Neuronal stem cell (in vitro differentiated cells): ENCODE results near the gene SLC40A1.

ENCODE experiments used
- DNase-seq: peaks from one replicate; pipeline ENCODE4 v3.0.0-alpha.2; 2013; ENCODE audit warnings: low spot score
- H2AFZ ChIP-seq: one replicate; pipeline ENCODE4 v1.6.1; 2013; ENCODE audit warnings: mild to moderate bottlenecking, low read length, inconsistent platforms
- H2AK5ac ChIP-seq: 2 replicates; pipeline ENCODE4 v1.6.1; 2013; ENCODE audit warnings: low read depth, mild to moderate bottlenecking, inconsistent platforms, low read length, moderate library complexity, mixed read lengths
- H2BK120ac ChIP-seq: 2 replicates; pipeline ENCODE4 v1.6.1; 2013; ENCODE audit warnings: low read depth, mild to moderate bottlenecking, inconsistent platforms, low read length, moderate library complexity, mixed read lengths
- H2BK12ac ChIP-seq: one replicate; pipeline ENCODE4 v1.6.1; 2013; ENCODE audit warnings: low read length, inconsistent platforms
- H2BK15ac ChIP-seq: 2 replicates; pipeline ENCODE4 v1.6.1; 2013; ENCODE audit warnings: mild to moderate bottlenecking, low read length, inconsistent platforms, mixed read lengths
- H2BK5ac ChIP-seq: one replicate; pipeline ENCODE4 v1.6.1; 2013; ENCODE audit warnings: inconsistent platforms, mild to moderate bottlenecking, low read length, moderate library complexity
- H3K14ac ChIP-seq: one replicate; pipeline ENCODE4 v1.6.1; 2013; ENCODE audit warnings: low read length, inconsistent platforms
- H3K18ac ChIP-seq: 2 replicates; pipeline ENCODE4 v1.6.1; 2013; ENCODE audit warnings: low read length, inconsistent platforms
- H3K23ac ChIP-seq: 2 replicates; pipeline ENCODE4 v1.6.1; 2013; ENCODE audit warnings: low read depth, mild to moderate bottlenecking, mixed read lengths, low read length, inconsistent platforms; ENCODE audit not compliant: poor library complexity
- H3K27ac ChIP-seq: replicated peaks from 3 replicates; pipeline ENCODE4 v1.5.1; 2013; ENCODE audit warnings: low read length, inconsistent platforms
- H3K27me3 ChIP-seq, 3 experiments: 2 replicates each; pipeline ENCODE4 v1.6.1; 2013; ENCODE audit warnings: low read length in 3 of 3, mild to moderate bottlenecking in 2 of 3, inconsistent platforms in 1 of 3, low read depth in 1 of 3, mixed read lengths in 1 of 3, moderate library complexity in 1 of 3; ENCODE audit not compliant: control insufficient read depth in 3 of 3, insufficient read depth in 3 of 3
- H3K36me3 ChIP-seq, 2 donors: replicated peaks in 1 of 2; 2 replicates each; pipeline ENCODE4 v1.6.1; 2013; ENCODE audit warnings: low read length in 2 of 2; ENCODE audit not compliant: control insufficient read depth in 2 of 2, insufficient read depth in 2 of 2
- H3K4ac ChIP-seq: 2 replicates; pipeline ENCODE4 v1.6.1; 2013; ENCODE audit warnings: inconsistent platforms, mild to moderate bottlenecking, low read length, moderate library complexity
- H3K4me1 ChIP-seq, 2 donors: 1 replicate in 1 of 2; 2 replicates in 1 of 2; pipeline ENCODE4 v1.6.1; 2013; ENCODE audit warnings: low read length in 2 of 2, low read depth in 1 of 2; ENCODE audit not compliant: control insufficient read depth in 2 of 2, insufficient read depth in 1 of 2
- H3K4me2 ChIP-seq: one replicate; pipeline ENCODE4 v1.6.1; 2013; ENCODE audit warnings: mild to moderate bottlenecking, low read length, inconsistent platforms; ENCODE audit not compliant: insufficient read depth, poor library complexity, severe bottlenecking
- H3K4me3 ChIP-seq, 2 donors: 2 replicates each; pipeline ENCODE4 v1.5.1; 2013; ENCODE audit warnings: low read length in 2 of 2, mild to moderate bottlenecking in 2 of 2, inconsistent platforms in 1 of 2, moderate library complexity in 1 of 2
- H3K79me1 ChIP-seq: one replicate; pipeline ENCODE4 v1.6.1; 2013; ENCODE audit warnings: low read depth, mild to moderate bottlenecking, inconsistent platforms, low read length, moderate library complexity
- H3K9ac ChIP-seq: one replicate; pipeline ENCODE4 v1.6.1; 2013; ENCODE audit warnings: mild to moderate bottlenecking, low read depth, low read length, inconsistent platforms; ENCODE audit not compliant: poor library complexity
- H3K9me3 ChIP-seq, 2 donors: replicated peaks in 1 of 2; 2 replicates each; pipeline versions ENCODE3 to v1.6.1; 2013; ENCODE audit warnings: low read length in 2 of 2, mild to moderate bottlenecking in 2 of 2, inconsistent platforms in 1 of 2, low read depth in 1 of 2, mixed read lengths in 1 of 2, moderate library complexity in 1 of 2; ENCODE audit not compliant: control insufficient read depth in 2 of 2, insufficient read depth in 1 of 2
- H4K8ac ChIP-seq: one replicate; pipeline ENCODE4 v1.6.1; 2013; ENCODE audit warnings: low read depth, mild to moderate bottlenecking, inconsistent platforms, low read length, moderate library complexity
- H4K91ac ChIP-seq: one replicate; pipeline ENCODE4 v1.6.1; 2013; ENCODE audit warnings: low read length, low read depth, mild to moderate bottlenecking, inconsistent platforms; ENCODE audit not compliant: poor library complexity
- WGBS, 2 donors: extraction: QIAGEN DNeasy Blood & Tissue Kit; methylation state at CpG; one replicate each; pipeline ENCODE4 v1.1.7; 2013; ENCODE audit warnings: missing lambda C conversion rate in 2 of 2, mixed read lengths in 1 of 2; ENCODE audit not compliant: insufficient read length in 2 of 2, insufficient replicate concordance in 1 of 2; ENCODE audit errors: extremely low coverage in 2 of 2; 5-methylcytosine and 5-hydroxymethylcytosine counted together

SLC40A1 gene

DNA sequence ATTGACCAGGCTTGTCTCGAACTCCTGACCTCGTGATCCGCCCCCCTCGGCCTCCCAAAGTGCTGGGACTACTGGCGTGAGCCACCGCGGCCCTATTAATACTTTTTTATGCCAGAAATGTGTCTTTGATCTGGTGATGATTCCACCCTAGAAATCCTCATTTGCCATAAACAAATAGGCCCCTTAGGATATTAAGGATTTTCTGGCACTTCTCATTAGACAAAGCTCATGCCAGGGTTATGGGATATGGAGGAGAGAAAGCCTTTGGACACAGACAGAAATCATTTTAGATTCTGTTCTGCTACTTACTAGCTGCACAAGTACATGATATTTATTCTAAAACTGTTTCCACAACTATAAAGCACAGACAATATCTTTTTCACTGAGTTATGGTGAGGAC is 24.1 kb downstream of the SLC40A1 start:
- H2AFZ ChIP-seq: no peak overlapping the region
- H2BK120ac ChIP-seq: no peak overlapping the region
- H3K27ac ChIP-seq: no peak overlapping the region
- H3K27me3 ChIP-seq: no peaks in the 10 kb centered on the region
- H4K91ac ChIP-seq: no peak overlapping the region
- no peak overlapping the region for H4K8ac ChIP-seq
- H2BK5ac ChIP-seq: no peak overlapping the region
- DNase-seq: no peak
- no peak overlapping the region for H3K23ac ChIP-seq
- H3K9me3 ChIP-seq: no peaks in the 10 kb centered on the region
- H3K4me3 ChIP-seq: no peak overlapping the region
- H3K4ac ChIP-seq: no peak overlapping the region
- H3K4me1 ChIP-seq: peaks cover 0 to 3% of the 10 kb centered on the region in 2 donors
- WGBS, 2 donors: no CpG with 5 or more reads among the region's 7 CpGs
- no peak overlapping the region for H3K18ac ChIP-seq
- no peak overlapping the region for H3K4me2 ChIP-seq
- H2BK15ac ChIP-seq: no peak overlapping the region
- H2BK12ac ChIP-seq: no peak overlapping the region
- H2AK5ac ChIP-seq: no peak overlapping the region
- no peaks in the 10 kb centered on the region for H3K79me1 ChIP-seq
- no peaks in the 10 kb centered on the region for H3K36me3 ChIP-seq
- H3K9ac ChIP-seq: no peak overlapping the region
- H3K14ac ChIP-seq: no peak overlapping the region

DNA sequence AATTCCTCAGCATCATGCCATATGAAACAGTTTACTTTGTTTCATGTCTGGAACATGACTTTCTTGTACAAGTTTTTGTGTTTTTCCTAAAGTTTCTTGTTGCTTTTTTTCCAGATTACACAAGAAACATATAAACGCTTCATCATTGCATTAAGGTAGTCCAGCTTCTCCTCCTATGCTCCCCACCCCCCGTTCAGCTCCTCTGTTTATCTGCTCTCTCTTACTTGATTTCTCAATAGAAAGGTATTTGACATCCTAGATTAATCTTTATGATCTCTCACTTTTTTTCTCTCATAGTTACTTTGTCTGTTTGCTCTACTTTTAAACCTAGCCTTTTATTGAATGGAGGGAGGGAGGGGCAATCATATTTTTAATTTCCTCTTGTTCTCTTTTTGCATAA is 25.4 kb downstream of the SLC40A1 start:
- no CpG with 5 or more reads among the region's 2 CpGs for WGBS, 2 donors
- H3K9me3 ChIP-seq: no peaks in the 10 kb centered on the region
- no peak overlapping the region for H4K91ac ChIP-seq
- H3K4me3 ChIP-seq: no peak overlapping the region
- H2BK5ac ChIP-seq: no peak overlapping the region
- H3K4me2 ChIP-seq: no peak overlapping the region
- no peak overlapping the region for H2AFZ ChIP-seq
- H3K9ac ChIP-seq: no peak overlapping the region
- H3K4ac ChIP-seq: no peak overlapping the region
- H2AK5ac ChIP-seq: no peak overlapping the region
- no peak overlapping the region for H2BK120ac ChIP-seq
- no peak overlapping the region for H3K18ac ChIP-seq
- H3K79me1 ChIP-seq: no peaks in the 10 kb centered on the region
- H3K23ac ChIP-seq: no peak overlapping the region
- no peak overlapping the region for H4K8ac ChIP-seq
- H2BK15ac ChIP-seq: no peak overlapping the region
- DNase-seq: no peak
- H3K27ac ChIP-seq: no peak overlapping the region
- H3K36me3 ChIP-seq: no peaks in the 10 kb centered on the region
- peaks cover 0 to 3% of the 10 kb centered on the region in 2 donors for H3K4me1 ChIP-seq
- no peak overlapping the region for H2BK12ac ChIP-seq
- H3K14ac ChIP-seq: no peak overlapping the region
- H3K27me3 ChIP-seq: no peaks in the 10 kb centered on the region

DNA sequence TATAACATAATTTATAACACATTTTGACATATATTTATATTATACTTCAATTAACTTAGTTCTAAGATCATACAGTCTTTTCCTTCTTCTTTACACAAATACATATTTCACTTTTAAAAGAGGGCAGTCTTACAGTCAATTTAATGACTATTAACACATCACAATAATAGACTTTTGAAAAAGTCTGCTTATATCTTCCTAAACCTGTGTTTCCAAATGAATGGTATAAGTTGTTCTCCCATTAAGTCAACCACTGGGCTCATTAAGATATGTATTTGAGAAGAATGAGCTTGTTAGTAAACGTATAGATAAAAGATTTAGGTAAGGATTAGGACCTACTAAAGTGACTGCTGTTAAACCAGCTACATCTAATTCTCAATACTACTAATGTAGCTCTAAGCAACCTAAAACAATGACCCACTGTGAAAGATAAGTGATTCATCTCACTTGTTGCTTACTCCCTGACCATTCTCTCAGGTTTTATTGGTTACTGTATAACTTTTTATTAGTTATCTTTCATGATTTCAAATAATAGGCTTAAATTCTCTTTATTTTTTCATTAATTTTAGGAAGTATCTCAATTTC is 27.0 kb downstream of the SLC40A1 start:
- Histone ChIP-seq H3K4me3 (no peak overlapping the region), H3K4me1 (no peaks in the 10 kb centered on the region), H2AFZ (no peak overlapping the region), H4K8ac (no peak overlapping the region), H3K4me2 (no peak overlapping the region), H3K4ac (no peak overlapping the region), H3K27ac (no peak overlapping the region), H3K14ac (no peak overlapping the region), H2BK120ac (no peak overlapping the region), H3K9ac (no peak overlapping the region), H3K9me3 (no peaks in the 10 kb centered on the region), H2AK5ac (no peak overlapping the region), H3K36me3 (no peaks in the 10 kb centered on the region), H4K91ac (no peak overlapping the region), H3K27me3 (no peaks in the 10 kb centered on the region), H3K79me1 (no peaks in the 10 kb centered on the region), H3K23ac (no peak overlapping the region), H2BK15ac (no peak overlapping the region), H3K18ac (no peak overlapping the region), H2BK12ac (no peak overlapping the region), H2BK5ac (no peak overlapping the region)
- WGBS, 2 donors: no CpG with 5 or more reads among the region's 1 CpG
- no peak for DNase-seq

DNA sequence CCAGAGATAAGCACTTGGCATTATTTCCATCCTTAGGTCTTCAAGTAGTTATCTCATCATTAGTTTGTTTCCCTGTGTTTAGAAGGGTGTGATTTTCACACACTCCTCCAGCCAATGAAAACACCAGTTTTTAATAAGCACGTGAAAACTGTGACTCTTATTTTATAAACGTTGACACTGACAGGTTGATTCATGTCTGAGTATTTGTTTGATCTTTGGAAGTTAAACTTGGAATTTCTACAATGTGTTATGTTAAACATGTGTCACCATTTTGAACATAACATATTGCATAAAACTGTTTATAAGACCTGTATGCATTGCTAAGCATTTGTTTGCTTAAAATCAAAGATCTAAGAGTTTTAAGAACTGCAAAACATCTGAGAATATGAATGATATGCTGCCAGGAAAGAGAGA is 27.6 kb downstream of the SLC40A1 start:
- Histone ChIP-seq H2AFZ (no peak overlapping the region), H3K4me3 (no peak overlapping the region), H3K27ac (no peak overlapping the region), H2BK12ac (no peak overlapping the region), H2BK5ac (no peak overlapping the region), H2BK120ac (no peak overlapping the region), H2BK15ac (no peak overlapping the region), H4K8ac (no peak overlapping the region), H3K9ac (no peak overlapping the region), H3K36me3 (no peaks in the 10 kb centered on the region), H4K91ac (no peak overlapping the region), H3K14ac (no peak overlapping the region), H3K79me1 (no peaks in the 10 kb centered on the region), H3K18ac (no peak overlapping the region), H3K4me2 (no peak overlapping the region), H3K4me1 (no peaks in the 10 kb centered on the region), H3K9me3 (no peaks in the 10 kb centered on the region), H2AK5ac (no peak overlapping the region), H3K27me3 (no peaks in the 10 kb centered on the region), H3K23ac (no peak overlapping the region), H3K4ac (no peak overlapping the region)
- WGBS, 2 donors: no CpG with 5 or more reads among the region's 2 CpGs
- DNase-seq: no peak
